GM11168 (cell line): ENCODE data around the gene LIPN.

ENCODE experiments used
- in situ Hi-C: fragments of 300-500 bp; cut with MboI; formaldehyde crosslinking; loops from one replicate; pipeline ENCODE4 v1.12.0; 2022; ENCODE audit warnings: low sequenced_read_pairs; ENCODE audit not compliant: unreplicated experiment

Gene LIPN

DNA sequence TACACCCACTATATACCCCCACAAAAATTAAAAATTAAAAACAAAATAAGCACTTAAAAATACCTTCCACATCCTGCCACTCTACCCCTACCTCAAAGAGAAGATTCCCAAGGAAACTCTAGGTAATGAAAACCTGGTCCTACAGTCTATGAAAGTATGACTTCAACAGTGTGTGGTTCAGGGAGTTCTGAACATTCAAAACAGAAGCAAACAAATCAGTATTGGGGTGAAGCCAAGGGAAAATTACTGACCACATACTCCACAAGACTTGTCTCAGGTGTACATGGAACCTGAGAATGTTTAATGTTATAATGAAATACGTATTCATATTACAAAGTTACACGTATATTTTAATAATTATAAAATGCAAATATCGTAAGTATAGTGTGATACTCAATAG, 22.4 kb downstream of the LIPN start:
- in situ Hi-C loops, result no loop called here

DNA sequence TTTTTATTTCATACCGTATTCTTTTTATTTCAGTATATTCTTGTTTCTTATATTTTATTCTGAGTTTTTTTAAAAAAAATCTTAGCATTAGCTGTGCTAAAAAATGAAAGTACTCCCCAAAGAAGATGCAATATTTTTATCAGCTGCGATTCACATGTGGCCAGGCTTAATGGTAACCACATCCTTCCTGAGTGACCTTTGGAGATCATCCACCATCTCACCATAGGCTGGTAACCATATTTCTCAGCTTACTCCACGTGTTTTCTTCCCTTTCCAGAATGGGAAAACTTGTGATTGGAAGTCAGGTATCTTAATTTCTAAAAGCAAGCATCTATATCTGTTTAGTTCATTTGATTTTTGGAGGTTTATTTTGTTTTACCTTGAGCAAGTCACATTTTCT, 23.9 kb downstream of the LIPN start:
- in situ Hi-C loops, result no loop called here

DNA sequence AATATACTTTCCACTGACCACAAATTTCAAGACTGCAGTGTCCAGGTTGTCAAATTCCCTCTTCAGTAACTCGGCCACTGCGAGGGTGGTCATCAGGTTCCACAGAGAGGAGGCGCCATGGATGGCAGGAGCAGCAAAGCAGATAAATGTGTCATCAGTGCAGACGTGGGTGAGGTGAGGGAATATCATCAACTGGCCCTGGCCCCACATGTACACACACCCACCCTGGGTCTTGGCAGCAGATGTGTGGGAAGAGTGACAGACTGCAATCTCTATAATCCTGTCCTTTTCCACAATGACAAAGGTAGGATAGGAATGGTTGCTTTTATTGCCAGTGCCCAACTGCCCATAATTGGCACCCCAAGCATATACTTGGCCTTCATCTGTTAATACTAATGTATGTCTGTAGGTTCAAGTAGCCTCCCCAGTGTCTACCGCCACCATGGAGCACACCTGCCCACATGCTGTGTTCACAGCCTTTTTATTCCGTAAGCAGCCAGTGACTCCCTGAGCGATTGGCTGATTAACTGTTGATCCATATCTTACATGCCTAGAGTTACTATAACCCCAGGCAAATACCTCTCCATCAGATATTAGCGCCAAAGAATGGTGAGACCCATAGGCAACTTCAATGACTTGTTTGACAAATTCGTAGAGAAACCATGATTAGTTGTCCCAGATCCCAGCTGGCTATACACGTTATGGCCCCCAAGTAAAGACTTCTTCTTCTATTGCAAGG, 26.4 kb downstream of the LIPN start:
- in situ Hi-C loops, result no loop called here

DNA sequence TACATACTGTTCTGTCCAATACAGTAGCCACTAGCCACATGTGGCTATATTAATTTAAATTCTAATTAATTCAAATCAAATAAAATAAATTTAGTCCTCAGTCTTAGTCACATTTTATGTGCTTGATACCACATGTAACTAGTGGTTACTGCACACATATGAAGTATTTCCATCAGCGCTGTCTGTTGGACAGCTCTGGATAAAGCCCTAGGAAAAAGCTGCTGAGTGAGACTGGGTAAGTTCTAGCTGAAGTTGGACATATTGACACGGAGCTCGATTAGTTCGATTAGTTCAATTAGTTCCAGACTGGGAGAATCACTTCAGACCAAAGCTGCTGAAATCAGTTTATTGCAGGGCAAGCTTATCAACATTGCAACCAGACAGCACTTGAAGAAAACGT, 27.6 kb downstream of the LIPN start:
- in situ Hi-C loops, result no loop called here

DNA sequence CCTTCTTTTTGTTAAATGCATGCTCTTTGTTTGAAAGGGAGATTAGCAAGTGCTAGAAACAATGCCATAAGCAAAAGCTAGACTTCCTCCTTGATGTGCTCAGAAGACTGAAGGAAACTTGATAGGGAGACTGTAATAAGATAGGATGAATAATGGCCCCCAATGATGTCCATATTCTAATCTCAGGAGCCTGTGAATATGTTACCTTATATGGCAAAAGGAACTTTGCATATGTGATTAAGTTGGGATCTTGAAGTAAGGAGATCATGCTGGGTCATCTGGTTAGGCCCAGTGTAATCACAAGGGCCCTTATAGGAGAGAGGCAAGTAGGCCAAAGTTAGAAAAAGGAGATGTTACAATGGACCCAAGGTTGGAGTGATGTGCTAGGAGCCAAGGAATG, 29.1 kb downstream of the LIPN start:
- in situ Hi-C loops, result no loop called here

DNA sequence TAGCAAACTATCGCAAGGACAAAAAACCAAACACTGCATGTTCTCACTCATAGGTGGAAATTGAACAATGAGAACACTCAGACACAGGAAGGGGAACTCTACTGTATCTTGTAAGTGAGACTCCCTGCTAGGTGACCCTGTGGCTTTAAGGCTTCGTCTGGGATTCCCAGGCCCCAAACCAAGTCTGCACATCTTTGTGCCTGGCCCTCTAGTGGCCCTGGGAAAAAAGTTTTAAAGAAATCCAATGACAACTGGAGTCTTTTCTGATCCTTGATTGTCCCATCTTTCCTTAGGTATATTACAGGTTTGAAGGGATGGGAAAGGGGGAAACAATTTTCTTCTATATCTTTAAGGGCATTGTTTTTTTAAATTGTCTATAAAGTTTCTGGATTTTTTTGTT, 32.1 kb downstream of the LIPN start:
- in situ Hi-C loops, result no loop called here

DNA sequence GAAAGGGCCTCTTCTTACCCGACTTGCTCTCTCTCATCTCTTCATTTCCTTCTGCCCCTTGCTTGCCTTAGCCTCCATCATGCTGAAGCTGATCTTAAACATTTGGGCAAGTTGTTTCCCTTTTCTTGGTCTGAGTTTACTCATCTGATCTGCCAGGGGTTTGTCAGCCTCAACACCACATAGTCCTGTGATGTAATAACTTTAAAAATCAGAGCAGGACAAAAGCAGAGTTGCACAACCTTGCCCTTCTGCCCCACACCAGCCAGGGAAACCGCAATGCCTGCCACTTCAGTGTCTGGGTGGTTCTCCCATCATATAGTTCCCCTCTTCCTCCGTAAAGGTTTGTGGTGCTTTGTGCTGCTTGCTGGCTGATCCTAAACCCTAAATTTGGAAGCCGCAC, 32.8 kb downstream of the LIPN start:
- in situ Hi-C loops, result no loop called here

DNA sequence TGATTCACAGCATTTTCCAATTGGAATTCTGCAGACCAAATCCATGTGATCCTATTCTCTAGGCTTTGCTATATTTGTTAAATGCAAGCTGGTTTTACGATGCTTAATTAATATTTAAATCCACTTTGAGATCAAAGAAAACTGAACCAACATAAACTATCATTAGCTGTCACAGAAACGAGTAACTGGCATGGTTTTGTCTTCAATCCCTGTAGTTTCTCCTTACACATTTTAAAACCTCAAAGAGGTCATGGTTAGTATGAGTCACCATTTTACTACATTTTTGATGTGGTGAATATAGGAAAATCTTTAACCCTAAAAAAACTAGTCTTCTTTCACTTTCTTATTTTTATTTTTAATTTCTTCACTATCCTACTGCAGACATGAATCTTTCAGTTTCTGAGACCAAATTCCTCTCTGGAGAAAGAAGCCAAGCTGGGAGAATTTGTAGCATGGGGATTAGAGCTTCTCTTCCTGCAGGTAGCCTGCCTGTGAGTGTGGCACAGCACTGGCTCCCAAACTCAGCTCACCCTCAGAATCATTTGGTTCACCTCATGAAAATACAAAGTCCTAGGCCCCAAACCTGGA, 34.0 kb downstream of the LIPN start:
- in situ Hi-C loops, result no loop called here

DNA sequence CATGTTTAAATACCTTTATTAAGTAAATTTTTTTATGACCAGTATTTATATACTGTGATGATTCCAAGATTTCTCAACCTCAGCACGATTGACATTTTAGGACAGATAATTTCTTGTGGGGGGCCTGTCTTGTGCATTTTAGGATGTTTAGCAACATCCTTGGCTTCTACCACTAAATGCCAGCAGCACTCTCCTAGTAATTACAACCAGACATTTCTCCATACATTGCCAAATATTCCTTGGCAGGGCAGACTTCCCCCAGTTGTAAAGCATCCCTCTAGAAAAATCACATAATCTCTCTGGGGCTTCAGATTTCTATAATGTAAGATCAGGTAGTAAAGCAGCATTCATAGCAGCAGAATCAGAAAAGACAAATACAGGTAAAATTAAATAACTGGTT, 34.9 kb downstream of the LIPN start:
- in situ Hi-C loops, result no loop called here

DNA sequence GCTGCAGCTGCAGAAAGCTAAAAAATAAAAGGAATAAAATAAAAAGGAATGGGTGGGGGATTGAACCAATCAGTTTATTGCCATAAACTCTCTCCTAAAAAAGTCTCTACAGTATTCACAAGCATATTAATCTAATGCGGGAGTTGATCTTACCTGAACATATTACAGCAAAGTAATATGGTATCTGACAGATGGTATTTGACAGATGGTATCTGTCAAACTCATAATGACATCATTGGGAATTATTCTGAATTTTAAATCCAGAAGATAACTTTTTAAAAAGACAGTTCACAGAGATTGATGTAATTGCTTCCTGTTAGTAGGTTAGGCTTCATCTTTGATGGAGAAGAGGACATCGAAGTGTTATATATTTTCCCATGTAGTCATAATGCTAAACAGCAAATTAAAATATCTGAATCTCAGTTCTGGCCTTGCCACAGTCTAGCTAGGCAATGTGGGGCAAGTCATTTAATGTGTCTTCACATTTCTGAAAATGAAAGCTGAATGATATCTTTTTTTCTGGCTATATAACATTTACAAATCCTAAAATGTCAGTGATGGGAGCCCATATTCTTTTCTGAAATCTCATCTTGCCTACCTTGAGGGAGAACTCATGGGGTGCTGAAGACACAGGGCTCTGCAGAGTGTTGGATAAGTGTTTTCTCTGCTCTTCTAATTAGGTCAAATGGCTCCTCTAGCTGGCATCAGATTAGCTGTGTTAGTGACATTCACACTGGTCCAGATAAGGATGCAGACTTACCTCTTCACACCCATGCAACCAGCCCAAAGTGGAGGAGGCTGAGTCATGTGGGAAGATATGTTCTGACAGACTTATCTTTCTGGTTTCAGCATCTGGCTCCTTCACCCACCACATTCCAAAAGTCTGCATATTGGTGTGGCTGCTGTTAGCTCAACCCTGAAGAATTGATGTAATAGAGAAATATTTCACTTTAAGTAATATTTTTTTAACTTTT, 40.6 kb downstream of the LIPN start:
- in situ Hi-C loops, result loop anchor here (10.0 kb wide), 1 partner anchor 116 kb away; no protein-coding TSS in a partner anchor

DNA sequence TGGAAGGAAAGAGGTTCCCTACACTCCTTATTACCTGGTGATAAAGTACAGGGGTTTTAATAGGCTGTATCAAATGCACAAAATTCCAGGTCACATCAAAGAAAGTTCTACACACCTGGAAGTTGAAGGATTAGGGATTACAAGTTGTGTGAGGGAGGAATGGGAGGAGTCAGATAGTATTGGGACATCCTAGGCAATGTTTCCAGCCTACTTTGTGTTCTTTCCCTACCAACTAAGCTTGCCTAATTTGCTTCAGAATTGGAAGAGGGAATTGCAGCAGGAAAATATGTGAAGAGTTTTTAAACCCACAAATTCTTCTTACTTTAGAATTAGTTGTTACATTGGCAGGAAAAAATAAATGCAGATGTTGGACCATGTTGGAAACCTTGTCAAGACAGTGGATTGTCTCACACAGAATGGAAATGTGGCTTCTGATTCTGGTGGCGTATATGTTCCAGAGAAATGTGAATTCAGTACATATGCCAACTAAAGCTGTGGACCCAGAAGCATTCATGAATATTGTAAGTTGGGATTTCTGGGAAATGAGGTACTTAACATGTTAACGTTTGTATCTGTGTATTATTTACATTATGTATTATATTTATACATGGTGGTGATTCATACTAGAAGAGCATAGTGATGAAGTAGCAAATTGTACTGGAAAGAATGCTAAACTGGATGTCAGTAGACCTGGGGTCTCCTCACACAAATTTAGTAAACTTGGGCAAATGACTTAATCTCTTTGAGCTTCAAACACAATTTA, 42.9 kb downstream of the LIPN start, which contains the start of gene LIPM:
TSS of gene LIPM (plus strand) at position 208 of the 763 bp plus-strand sequence. CDS start at position 375, 167 bp downstream.
- in situ Hi-C loops, result loop anchor here (10.0 kb wide), 1 partner anchor 118 kb away; no protein-coding TSS in a partner anchor

DNA sequence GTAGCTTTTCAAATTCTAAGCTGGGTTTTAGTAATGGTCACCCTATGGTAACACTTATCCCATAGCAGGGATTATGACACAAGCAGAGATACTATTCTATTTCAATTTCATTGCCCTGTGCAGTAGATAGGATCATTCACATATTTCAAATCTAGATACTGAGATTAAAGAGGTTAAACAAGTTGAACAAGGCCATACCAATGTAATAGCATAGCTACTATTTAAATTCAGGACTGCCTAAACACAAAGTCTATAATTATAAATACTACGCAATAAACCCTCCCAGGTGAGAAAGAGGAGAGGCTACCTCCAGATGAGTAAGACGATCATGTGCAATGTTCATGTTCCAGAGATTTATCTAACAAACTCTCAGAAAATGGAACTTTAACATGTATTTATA, 43.8 kb downstream of the LIPN start:
- in situ Hi-C loops, result loop anchor here (10.0 kb wide), 1 partner anchor 119 kb away; no protein-coding TSS in a partner anchor

DNA sequence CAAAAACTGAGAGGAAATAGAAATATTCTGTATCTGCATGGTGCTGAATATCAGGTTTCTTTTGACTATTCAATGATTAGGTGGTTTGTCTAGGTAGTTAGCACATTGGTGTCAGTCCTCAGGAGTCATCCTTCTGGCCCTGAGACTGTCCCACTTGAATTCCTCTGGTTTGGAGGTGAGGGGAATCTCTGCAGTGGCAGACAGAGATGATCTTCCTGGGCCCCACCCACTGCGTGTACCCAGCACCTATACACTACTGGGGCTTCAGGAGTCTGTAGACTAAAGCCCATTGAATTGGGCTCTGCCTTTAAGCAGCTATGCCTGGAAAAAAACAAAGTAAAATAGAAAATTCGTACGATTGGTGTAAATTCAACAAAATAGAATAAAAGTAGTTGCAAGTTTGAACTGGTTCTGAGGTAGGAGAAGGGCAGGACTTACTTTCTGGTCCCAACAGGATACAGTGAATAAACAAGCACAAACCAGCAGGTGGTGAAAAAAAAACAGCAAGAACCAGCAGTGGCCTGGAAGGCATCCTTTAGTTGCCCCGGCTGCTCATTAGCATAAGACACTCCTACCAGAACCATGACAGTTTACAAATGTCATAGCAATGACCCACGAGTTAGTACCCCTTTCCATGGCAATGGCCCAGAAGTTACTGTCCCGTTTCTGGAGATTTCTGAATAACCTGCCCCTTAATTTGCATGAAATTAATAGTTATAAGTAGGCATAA, 44.4 kb downstream of the LIPN start:
- in situ Hi-C loops, result loop anchor here (10.0 kb wide), 1 partner anchor 119 kb away; no protein-coding TSS in a partner anchor

DNA sequence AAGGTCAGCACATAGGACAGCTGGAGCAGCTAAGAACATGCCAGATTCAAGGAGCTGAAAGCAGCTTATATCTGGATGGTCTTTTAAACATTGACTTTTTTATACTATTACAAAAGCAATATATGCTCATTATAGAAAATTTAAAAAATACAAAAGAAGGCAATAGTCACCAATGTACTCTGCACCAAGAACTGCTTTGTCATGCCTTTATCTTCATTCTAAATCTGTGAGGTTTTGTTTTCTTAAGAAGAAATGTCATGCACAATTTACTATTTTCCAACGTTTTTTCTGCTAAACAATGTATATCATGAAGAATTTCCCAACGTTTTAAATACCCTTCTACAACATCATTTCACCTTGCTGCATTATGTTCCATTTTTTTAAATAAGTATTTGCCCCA, 45.5 kb downstream of the LIPN start:
- in situ Hi-C loops, result loop anchor here (10.0 kb wide), 1 partner anchor 121 kb away; no protein-coding TSS in a partner anchor

DNA sequence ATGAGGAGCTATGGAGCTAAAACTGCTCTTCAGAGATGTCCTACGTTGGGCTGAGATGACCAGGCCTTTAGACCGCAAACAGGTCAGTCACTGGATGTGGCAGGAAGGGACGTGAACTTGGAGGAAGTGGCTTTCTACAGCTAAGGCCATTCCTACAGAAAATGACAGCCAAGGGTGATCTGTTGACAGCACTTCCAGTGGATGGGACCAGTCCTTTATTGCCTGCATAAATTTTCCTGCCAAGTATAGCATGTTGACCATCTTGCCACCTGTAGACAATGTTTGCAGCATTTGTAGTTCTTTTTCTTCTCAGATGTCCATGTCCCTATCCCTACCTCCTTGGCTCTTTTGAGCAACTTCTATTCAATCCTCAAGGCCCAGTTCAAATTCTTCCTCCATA, 46.1 kb downstream of the LIPN start:
- in situ Hi-C loops, result loop anchor here (10.0 kb wide), 1 partner anchor 121 kb away; no protein-coding TSS in a partner anchor

DNA sequence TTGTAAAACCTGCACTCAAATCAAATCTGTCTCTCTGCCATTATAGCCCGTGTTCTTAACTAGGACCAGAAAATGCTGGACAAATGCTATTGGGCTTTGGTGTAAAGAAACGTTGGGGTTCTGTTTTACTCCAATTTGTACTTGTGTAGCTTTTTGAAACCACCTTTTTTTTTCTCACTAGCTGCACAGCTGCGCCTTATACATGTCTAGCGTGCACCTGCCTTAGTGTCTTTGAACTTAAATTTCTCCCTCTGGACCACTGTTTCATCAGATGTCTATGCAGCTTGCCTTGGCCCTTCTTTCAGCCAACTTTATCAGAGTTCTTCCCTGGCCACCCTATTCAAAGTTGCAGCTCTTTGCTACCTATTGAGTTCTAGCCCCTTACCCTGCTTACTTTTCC, 49.8 kb downstream of the LIPN start:
- in situ Hi-C loops, result loop anchor here (10.0 kb wide), 2 partner anchors 125 to 245 kb away; no protein-coding TSS in a partner anchor

DNA sequence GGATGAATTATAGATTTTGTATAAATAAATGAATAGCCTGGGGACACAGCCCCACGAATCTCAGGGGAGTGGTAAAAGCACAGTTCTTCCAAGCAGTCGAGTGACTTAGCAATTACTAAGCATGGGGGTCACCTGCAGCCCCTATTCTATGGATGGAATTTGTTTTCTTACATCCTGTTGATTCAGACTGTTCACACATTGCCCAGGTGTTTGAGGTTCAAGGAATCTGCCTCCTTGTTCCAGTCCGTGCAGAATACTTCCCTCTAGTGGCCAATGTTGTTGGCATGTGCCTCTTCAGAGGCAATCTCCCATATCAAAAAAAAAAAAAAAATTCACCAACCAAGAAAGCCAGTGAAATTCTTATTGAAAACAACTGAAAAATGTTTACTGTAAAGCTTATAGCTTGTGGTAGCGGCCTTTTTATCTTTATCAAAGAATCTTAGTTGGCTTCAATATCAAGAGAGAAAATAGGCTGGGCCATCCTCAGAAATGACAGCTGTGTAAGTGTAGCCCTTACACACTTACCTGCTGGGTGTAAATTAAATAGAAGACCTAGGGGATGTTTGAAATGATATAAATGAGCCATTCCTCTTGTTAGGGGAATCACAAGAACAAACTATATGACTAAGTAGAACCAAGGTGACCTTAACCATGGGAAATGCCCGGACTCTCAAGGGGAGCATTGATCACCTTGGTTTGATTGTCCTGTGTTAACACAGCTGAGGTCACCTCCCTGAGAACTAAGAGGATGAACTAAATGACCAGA, 50.6 kb downstream of the LIPN start:
- in situ Hi-C loops, result loop anchor here (10.0 kb wide), 1 partner anchor 246 kb away; no protein-coding TSS in a partner anchor

DNA sequence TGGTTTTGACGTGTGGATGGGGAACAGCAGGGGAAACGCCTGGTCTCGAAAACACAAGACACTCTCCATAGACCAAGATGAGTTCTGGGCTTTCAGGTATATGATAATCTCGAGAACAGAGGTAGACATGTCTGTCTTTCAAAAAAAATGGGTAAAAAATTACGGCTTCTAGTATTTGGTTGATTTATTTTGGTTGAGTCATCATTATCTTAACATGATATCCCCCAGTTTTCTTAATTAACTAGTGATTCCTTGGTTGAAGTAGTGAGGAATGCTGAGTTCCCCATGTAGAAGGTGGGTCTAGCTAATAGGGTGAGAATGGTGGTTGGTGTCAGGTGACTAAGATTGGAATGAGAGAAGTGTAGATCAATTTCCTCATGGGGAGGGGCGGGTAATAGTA, 53.4 kb downstream of the LIPN start:
- in situ Hi-C loops, result loop anchor here (10.0 kb wide), 1 partner anchor 248 kb away; no protein-coding TSS in a partner anchor
